ENCODE measurements around the gene RBMS2. TPM values are rescaled to one million over a fixed set of nuclear protein-coding genes. Genes with fewer than 3 reads are reported as not detected.
"Not testable (repeated sequence)": the region's sequence is repeated elsewhere in the genome, so short reads cannot be mapped to it uniquely, and the experiment has no call there.

RBMS2 gene
- total and polyA plus RNA-seq, 7 donors: 8.4 to 33.0 (median 20.6) TPM

- TF ChIP-seq POLR2A (IDR thresholded peaks at IDR 0.05) (no peak), EP300 (IDR thresholded peaks at IDR 0.05) (peak in 2 of 4 donors; percentile 57 to 62), CTCF (IDR thresholded peaks at IDR 0.05) (no peak), POLR2AphosphoS5 (IDR thresholded peaks at IDR 0.05) (peak; percentile 49 to 82 (median 60))
- intact Hi-C loops (cut with DNase I): no loop called here
- H3K27ac ChIP-seq: peak overlapping the region; percentile 57 to 78 (median 77)
- peaks cover 0 to 24% (median 20%) of the 10 kb centered on the region in 4 donors for H3K4me1 ChIP-seq
- WGBS, 2 donors: 2 to 5% methylated on average over 6 of the region's 6 CpGs
- no peaks in the 10 kb centered on the region for H3K27me3 ChIP-seq
- peak; percentile 94 for DNase-seq
- no peaks in the 10 kb centered on the region for H3K9me3 ChIP-seq
- peaks cover 0 to 34% (median 6%) of the 10 kb centered on the region in 4 donors for H3K36me3 ChIP-seq
- peak overlapping the region in 1 of 4 donors; percentile 12 for H3K4me3 ChIP-seq
Measured at GRCh38 chr12:56565510-56566101, 44.0 kb downstream of the RBMS2 start.

DNA sequence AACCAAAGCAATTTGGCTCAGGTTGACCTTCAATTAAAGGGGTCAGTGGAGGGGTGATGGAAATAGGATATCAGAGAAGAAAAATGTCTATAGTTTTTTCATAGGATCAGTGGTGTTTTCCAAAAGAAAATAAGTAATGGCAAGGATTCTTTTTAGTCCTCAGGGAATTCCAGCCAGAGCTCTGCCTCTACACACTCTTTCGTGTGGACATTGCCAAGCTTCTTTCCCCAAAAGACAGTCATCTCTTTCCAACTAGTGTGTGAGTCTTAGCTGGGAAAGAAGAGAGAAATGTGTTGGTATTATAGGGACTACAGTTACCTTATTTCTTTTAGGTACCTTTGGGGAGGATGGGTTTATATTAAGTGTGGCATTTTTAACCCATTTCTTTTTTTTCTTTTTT lies 46.5 kb downstream of the RBMS2 start:
- H3K9me3 ChIP-seq: no peaks in the 10 kb centered on the region
- 86 to 92% methylated on average over 1 of the region's 1 CpG for WGBS, 2 donors
- peaks cover 0 to 36% (median 6%) of the 10 kb centered on the region in 4 donors for H3K36me3 ChIP-seq
- no peaks in the 10 kb centered on the region for H3K27me3 ChIP-seq
- peak overlapping the region in 3 of 4 donors; percentile 29 to 54 (median 37) for H3K27ac ChIP-seq
- DNase-seq: no peak
- H3K4me1 ChIP-seq: peaks cover 0 to 29% (median 22%) of the 10 kb centered on the region in 4 donors
- intact Hi-C loops (cut with DNase I): no loop called here
- H3K4me3 ChIP-seq: no peak overlapping the region
- TF ChIP-seq POLR2A (IDR thresholded peaks at IDR 0.05): no peak
- no peak for TF ChIP-seq EP300 (IDR thresholded peaks at IDR 0.05)
- no peak for TF ChIP-seq POLR2AphosphoS5 (IDR thresholded peaks at IDR 0.05)
- TF ChIP-seq CTCF (IDR thresholded peaks at IDR 0.05): no peak

GRCh38 chr12:56571121-56571520 lies 49.5 kb downstream of the RBMS2 start:
- no peak overlapping the region for H3K4me3 ChIP-seq
- H3K36me3 ChIP-seq: peaks cover 0 to 41% (median 13%) of the 10 kb centered on the region in 4 donors
- no peaks in the 10 kb centered on the region for H3K9me3 ChIP-seq
- TF ChIP-seq POLR2AphosphoS5 (IDR thresholded peaks at IDR 0.05) (peak in 1 of 4 donors; percentile 10), POLR2A (IDR thresholded peaks at IDR 0.05) (no peak)
- 78 to 80% methylated on average over 4 of the region's 4 CpGs for WGBS, 2 donors
- no peaks in the 10 kb centered on the region for H3K27me3 ChIP-seq
- DNase-seq: no peak
- H3K27ac ChIP-seq: peak overlapping the region; percentile 37 to 61 (median 46)
- H3K4me1 ChIP-seq: peaks cover 0 to 19% (median 12%) of the 10 kb centered on the region in 4 donors
- intact Hi-C loops (cut with DNase I): loop anchor here (5.0 kb wide), 1 partner anchor 61 kb away; the partner anchor contains the start of gene BAZ2A

DNA sequence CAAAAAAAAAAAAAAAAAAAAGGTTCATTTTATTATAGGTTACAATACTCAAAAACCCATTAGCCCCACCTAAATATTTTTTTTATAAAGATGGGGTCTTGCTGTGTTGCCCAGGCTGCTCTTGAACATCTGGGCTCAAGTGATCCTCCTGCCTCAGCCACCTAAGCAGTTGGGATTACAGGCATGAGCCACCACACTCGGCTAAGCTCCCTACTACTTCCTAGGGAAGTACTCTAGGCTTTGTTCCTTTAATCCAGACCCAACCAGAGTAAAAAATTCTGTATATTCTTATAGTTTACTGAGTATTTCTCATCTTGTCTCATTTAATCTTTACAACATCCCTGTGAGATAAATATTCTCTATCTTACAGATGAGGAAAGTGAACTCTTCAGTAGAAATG lies 50.7 kb downstream of the RBMS2 start:
- Histone ChIP-seq H3K4me3 (no peak overlapping the region), H3K9me3 (no peaks in the 10 kb centered on the region), H3K27me3 (no peaks in the 10 kb centered on the region), H3K4me1 (peaks cover 0 to 9% (median 4%) of the 10 kb centered on the region in 4 donors), H3K27ac (no peak overlapping the region), H3K36me3 (peaks cover 0 to 42% (median 13%) of the 10 kb centered on the region in 4 donors)
- intact Hi-C loops (cut with DNase I): loop anchor here (5.0 kb wide), 1 partner anchor 60 kb away; the partner anchor contains the start of gene BAZ2A
- TF ChIP-seq EP300 (IDR thresholded peaks at IDR 0.05) (no peak), CTCF (IDR thresholded peaks at IDR 0.05) (no peak), POLR2AphosphoS5 (IDR thresholded peaks at IDR 0.05) (no peak), POLR2A (IDR thresholded peaks at IDR 0.05) (no peak)
- no peak for DNase-seq
- 85 to 86% methylated on average over 1 of the region's 1 CpG for WGBS, 2 donors

DNA sequence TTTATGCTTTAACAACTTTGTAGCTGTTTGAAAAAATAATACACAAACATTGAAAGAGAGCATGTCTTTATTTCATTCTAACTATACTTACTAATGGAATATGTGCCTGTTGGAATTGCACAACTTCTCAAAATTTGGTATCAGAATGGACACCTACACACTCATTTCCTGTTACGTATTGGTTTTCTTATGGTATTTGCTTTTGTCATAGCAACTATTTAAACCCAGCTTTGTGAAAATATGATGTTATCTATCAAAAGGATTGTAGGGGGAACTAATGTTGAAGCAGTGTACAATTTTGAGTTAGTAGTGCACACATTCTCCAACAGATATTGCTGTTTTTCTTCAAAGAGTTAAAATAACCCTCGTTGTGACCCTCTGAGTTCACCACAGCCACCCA lies 52.6 kb downstream of the RBMS2 start:
- no peak for DNase-seq
- Histone ChIP-seq H3K36me3 (peaks cover 0 to 49% (median 17%) of the 10 kb centered on the region in 4 donors), H3K27ac (no peak overlapping the region), H3K9me3 (no peaks in the 10 kb centered on the region), H3K4me1 (peaks cover 0 to 9% (median 4%) of the 10 kb centered on the region in 4 donors), H3K4me3 (no peak overlapping the region), H3K27me3 (no peaks in the 10 kb centered on the region)
- no peak for TF ChIP-seq EP300 (IDR thresholded peaks at IDR 0.05)
- TF ChIP-seq CTCF (IDR thresholded peaks at IDR 0.05): no peak
- TF ChIP-seq POLR2AphosphoS5 (IDR thresholded peaks at IDR 0.05): no peak
- no peak for TF ChIP-seq POLR2A (IDR thresholded peaks at IDR 0.05)
- 65 to 71% methylated on average over 2 of the region's 2 CpGs for WGBS, 2 donors
- intact Hi-C loops (cut with DNase I): loop anchor here (5.0 kb wide), 1 partner anchor 58 kb away; the partner anchor contains the start of gene BAZ2A

DNA sequence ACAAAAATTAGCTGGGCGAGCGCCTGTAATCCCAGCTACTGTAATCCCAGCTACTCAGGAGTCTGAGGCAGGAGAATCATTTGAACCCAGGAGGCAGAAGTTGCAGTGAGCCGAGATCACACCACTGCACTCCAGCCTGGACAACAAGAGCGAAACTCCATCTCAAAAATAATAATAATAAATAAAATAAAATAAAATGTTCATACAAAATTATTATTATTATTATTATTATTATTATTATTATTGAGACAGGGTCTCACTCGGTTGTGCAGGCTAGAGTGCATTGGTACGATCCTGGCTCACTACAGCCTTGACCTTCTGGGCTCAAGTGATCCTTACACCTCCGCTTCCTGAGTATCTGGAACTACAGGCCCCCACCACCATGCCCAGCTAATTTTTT lies 55.6 kb downstream of the RBMS2 start:
- H3K27ac ChIP-seq; intact Hi-C loops (cut with DNase I); H3K4me1 ChIP-seq; H3K9me3 ChIP-seq; DNase-seq; H3K27me3 ChIP-seq; H3K4me3 ChIP-seq: not testable (repeated sequence)
- 96% methylated on average over 7 of the region's 7 CpGs for WGBS, 2 donors
- H3K36me3 ChIP-seq: peaks cover 0 to 61% (median 26%) of the 10 kb centered on the region in 4 donors
